Right lobe of liver (tissue), 6 donors: ENCODE data around the gene PRDM15. TPM values are rescaled to one million over a fixed set of nuclear protein-coding genes. Genes with fewer than 3 reads are reported as not detected.

Experiments
- ATAC-seq, 4 donors: fragments of 200-7000 bp; cut with Tn5 transposase; one replicate each; pipeline ENCODE4 v1.9.1; 2020; ENCODE audit warnings: mild to moderate bottlenecking in 4 of 4, moderate library complexity in 4 of 4
- DNase-seq, 3 donors: peaks; one replicate each; pipeline ENCODE4 v3.0.0-alpha.2; 2020
- H3K27ac ChIP-seq, 3 donors: fragments of 200-600 bp; one replicate each; pipeline ENCODE4 v1.8.0; 2022
- H3K27me3 ChIP-seq, 2 donors: fragments of 200-600 bp; one replicate each; pipeline ENCODE4 v1.8.0; 2022
- H3K36me3 ChIP-seq, 4 donors: fragments of 200-600 bp; sonication (generic) in 1 of 4; one replicate each; pipeline versions ENCODE4 v1.5.1 to v1.8.0; 2017 to 2022; ENCODE audit warnings: control low read depth in 1 of 4
- H3K4me1 ChIP-seq, 4 donors: fragments of 200-600 bp; sonication (generic) in 1 of 4; one replicate each; pipeline versions ENCODE4 v1.5.1 to v1.8.0; 2017 to 2022; ENCODE audit warnings: control low read depth in 1 of 4
- H3K4me3 ChIP-seq, 3 donors: fragments of 200-600 bp; one replicate each; pipeline ENCODE4 v1.8.0; 2022
- H3K9me3 ChIP-seq, 4 donors: fragments of 200-600 bp; sonication (generic) in 1 of 4; one replicate each; pipeline versions ENCODE4 v1.5.1 to v1.8.0; 2017 to 2022; ENCODE audit warnings: control low read depth in 1 of 4
- POLR2A ChIP-seq: fragments of 450-650 bp; IDR thresholded peaks from one replicate; pipeline ENCODE4 v1.6.1; 2017; ENCODE audit warnings: antibody characterized with exemption, mild to moderate bottlenecking
- WGBS: methylation state at CpG from one replicate; pipeline ENCODE4 v1.1.6; 2018; ENCODE audit warnings: low coverage, low lambda C conversion rate; ENCODE audit not compliant: insufficient coverage; ENCODE audit errors: missing lambda C conversion rate; 5-methylcytosine and 5-hydroxymethylcytosine counted together
- intact Hi-C, 2 donors: fragments of 100-400 bp; cut with DNase I; formaldehyde crosslinking; loops; one replicate each; pipeline versions ENCODE4 v1.11.2 to v1.14.1; 2022
- total RNA-seq, 6 experiments: library from RNA; depleted of rRNA in 2 of 6; stranded (reverse); fragments of >200 nt in 2 of 6; fragmentation: NEBNext Ultra II Directional in 3 of 6; extraction: Animal tissue kit (Norgen Biotek cat#: 25700) in 3 of 6; gene quantifications; one replicate each; pipeline versions ENCODE4 v1.1.0 to v1.2.4, GENCODE V29; 2016 to 2023
- TF ChIP-seq, protein P1 (sequence below), 4 donors: fragments of 200-600 bp in 3 of 4; fragments of 450-650 bp in 1 of 4; IDR thresholded peaks; one replicate each; pipeline versions ENCODE4 v1.5.1 to v1.8.0; 2016 to 2022; ENCODE audit warnings: antibody characterized with exemption in 4 of 4, mild to moderate bottlenecking in 2 of 4
- donor health status: DM: no; HTN: yes; CAD: no.
- donor health status: DM: no; HTN: no; CAD: no.
- donor health status: DM: no; HTN: no; CAD: no.
- donor health status: DM: no; HTN: yes; CAD: no.
- donor health status: DM: no; HTN: yes; CAD: no.

PRDM15 gene
- total RNA-seq, 6 experiments from 2014 or later: 1.9 to 4.0 (median 2.7) TPM

DNA sequence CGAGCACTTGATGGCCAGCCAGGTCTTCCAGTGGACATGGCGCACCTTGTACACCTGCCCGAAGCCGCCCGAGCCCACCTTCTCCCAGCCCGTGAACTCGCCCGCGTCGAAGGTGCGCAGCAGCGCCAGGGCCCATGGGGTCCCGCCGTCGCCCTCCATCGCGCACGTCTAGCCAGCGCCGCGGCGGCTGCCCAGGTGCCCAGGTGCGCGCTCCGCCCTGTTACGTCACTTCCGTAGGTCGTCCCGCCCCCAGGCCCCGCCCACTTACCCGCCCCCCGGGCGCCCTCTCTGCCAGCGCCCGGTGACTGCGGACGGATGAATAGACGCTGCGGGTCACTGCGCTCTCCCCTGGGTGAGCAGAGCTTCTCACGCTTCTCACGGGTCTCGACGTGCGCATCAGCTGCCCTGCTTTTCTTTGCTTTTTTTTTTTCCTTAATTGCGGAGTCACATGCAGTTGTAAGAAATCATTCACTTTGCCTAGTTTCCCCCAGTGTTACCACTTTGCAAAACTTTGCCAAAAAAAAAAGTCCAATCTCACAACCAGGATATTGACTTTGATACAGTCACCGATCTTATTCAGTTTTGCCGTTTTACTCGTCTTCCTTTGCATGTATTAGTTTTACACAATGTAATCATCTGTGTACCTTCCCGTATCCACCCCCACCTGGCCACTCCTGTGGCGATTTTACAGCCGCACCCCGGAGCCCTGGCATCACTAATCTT lies 112.1 kb downstream of the PRDM15 start, which contains the start of gene RIPK4:
Gene RIPK4 (minus strand): TSS at position 170 of the 723 bp plus-strand sequence. CDS start 11 bp downstream, at position 159.
- intact Hi-C loops: no loop called here
- Histone ChIP-seq H3K27ac (peak within 1 kb of the TSS; percentile 93 to 96 (median 93)), H3K27me3 (no peaks in the 10 kb centered on the region), H3K4me1 (peaks cover 0 to 50% (median 19%) of the 10 kb centered on the region in 4 donors), H3K9me3 (no peaks in the 10 kb centered on the region), H3K4me3 (peak within 1 kb of the TSS; percentile 65 to 94 (median 84)), H3K36me3 (no peaks in the 10 kb centered on the region)
- TF ChIP-seq, protein P1, sequence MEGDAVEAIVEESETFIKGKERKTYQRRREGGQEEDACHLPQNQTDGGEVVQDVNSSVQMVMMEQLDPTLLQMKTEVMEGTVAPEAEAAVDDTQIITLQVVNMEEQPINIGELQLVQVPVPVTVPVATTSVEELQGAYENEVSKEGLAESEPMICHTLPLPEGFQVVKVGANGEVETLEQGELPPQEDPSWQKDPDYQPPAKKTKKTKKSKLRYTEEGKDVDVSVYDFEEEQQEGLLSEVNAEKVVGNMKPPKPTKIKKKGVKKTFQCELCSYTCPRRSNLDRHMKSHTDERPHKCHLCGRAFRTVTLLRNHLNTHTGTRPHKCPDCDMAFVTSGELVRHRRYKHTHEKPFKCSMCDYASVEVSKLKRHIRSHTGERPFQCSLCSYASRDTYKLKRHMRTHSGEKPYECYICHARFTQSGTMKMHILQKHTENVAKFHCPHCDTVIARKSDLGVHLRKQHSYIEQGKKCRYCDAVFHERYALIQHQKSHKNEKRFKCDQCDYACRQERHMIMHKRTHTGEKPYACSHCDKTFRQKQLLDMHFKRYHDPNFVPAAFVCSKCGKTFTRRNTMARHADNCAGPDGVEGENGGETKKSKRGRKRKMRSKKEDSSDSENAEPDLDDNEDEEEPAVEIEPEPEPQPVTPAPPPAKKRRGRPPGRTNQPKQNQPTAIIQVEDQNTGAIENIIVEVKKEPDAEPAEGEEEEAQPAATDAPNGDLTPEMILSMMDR (IDR thresholded peaks at IDR 0.05): no peak
- TF ChIP-seq POLR2A: peak; percentile 94
- DNase-seq (peak; percentile 88 to 92 (median 91)), ATAC-seq (peak; percentile 68 to 84 (median 76))
- 4% methylated on average over 21 of the region's 53 CpGs for WGBS

DNA sequence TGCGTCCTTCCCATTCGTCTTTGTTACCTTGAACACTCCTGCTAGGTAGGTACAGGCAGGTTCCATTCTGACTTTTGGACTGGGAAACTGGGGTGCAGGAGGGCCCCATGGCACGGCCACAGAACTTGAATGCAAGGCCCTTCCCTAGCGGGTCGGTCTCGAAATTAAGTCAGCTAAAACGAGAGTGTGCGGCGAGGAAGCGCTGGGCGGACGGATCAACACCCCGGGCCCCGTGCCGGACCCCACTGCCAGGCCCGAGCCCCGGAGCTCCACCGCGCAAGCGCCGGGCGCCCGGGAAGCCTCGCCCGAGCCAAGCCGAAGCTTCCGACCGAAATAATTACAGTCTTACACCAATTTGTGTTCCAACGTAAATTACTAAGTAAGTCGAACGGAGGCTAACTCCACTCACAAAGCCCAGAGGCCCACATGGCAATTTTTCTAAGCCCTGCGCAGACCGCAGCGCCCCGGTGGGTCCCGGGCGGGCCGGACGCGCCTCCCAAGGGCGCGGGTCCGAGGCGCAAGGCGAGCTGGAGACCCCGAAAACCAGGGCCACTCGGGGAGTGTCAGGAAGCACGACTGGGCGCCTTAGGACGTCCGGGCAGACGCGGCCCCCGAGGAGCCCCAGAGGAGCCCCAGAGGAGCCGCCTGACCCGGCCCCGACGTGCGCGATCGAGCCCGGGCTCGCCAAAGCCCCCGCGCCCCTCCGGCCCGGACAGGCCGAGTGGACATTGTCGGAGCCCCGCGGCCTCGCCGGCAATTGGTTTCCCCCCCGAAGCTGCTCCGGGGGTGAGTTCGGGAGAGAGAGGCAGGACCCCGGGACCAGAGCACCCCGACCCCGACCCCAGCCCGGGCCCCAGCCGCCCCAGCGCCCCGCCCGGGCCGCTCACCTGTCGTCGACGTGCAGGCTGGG lies 112.9 kb downstream of the PRDM15 start:
- WGBS: 10% methylated on average over 25 of the region's 88 CpGs
- TF ChIP-seq, protein P1 (IDR thresholded peaks at IDR 0.05): no peak
- no peak for TF ChIP-seq POLR2A
- Histone ChIP-seq H3K4me3 (peak overlapping the region; percentile 65 to 94 (median 84)), H3K36me3 (no peaks in the 10 kb centered on the region), H3K4me1 (peaks cover 0 to 58% (median 23%) of the 10 kb centered on the region in 4 donors), H3K9me3 (no peaks in the 10 kb centered on the region), H3K27me3 (no peaks in the 10 kb centered on the region), H3K27ac (peak overlapping the region; percentile 93 to 96 (median 93))
- intact Hi-C loops: no loop called here
- DNase-seq (peak in 1 of 3 donors; percentile 46), ATAC-seq (peak in 1 of 4 donors; percentile 5)

DNA sequence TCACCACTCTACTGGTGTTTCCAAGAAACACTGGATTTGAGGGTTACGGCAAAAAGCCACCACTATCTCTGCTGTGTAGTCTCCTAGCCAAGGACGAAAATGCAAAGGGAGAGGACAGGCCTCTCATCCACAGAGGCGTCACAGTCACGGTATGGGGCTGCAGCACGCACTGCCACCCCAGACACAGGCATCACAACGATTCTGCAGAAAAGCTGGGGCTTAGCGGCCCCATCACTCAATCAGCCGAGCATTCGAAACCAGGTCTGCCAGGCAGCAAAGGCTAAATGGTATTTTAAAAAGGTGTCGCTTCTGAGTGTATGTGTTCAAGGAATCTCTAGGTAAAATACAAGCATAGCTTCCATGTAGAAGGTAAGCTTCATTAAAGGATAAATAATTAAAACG lies 113.7 kb downstream of the PRDM15 start:
- peaks cover 0 to 66% (median 27%) of the 10 kb centered on the region in 4 donors for H3K4me1 ChIP-seq
- TF ChIP-seq POLR2A: peak; percentile 24
- TF ChIP-seq, protein P1 (IDR thresholded peaks at IDR 0.05): no peak

DNA sequence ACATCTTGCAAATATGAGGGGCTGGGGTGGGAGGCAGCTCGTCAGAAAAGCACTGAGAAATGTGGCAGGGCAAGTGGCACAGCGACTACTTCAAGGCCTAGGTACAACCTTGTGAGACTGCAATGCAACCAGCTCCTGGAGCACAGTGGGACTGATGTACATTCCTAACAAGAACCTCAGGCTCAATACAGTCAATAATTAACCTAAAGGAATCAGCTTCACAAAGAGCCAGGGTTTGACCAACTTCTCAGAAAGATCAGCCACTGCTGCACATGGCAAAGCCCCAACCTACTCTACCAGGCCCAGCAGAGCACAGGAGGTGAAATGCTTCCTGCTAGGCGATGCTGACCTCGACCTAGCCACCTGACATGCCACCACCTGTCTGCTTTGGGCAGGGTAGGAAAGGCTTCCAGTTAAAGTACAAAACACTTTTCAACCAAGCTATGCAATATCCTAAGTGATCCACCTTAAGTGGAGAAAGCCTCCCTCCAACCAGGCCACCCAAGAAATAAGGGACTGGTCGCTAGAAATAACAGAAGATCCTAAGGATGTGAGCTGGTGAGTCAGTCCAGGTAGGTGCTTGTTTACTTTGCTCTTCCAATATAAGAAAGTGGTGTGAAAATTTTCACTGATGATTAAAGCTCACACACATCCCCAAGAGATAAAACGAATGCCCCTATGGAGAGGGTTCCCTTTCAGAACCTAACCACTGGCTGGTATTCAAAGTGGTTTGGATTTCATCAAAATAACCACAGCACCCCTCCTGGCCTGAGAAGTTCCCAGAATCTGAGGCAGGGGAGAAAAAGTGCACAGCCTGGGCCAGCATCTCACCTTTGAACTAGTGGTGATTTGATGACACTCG lies 114.4 kb downstream of the PRDM15 start:
- TF ChIP-seq, protein P1 (IDR thresholded peaks at IDR 0.05): no peak
- no peak for TF ChIP-seq POLR2A
- 49% methylated on average over 7 of the region's 7 CpGs for WGBS
- H3K4me3 ChIP-seq: peak overlapping the region; percentile 65 to 94 (median 84)
- peak overlapping the region; percentile 93 to 96 (median 93) for H3K27ac ChIP-seq
- intact Hi-C loops: no loop called here
- peak in 2 of 3 donors; percentile 72 to 80 for DNase-seq
- no peaks in the 10 kb centered on the region for H3K27me3 ChIP-seq
- H3K4me1 ChIP-seq: peaks cover 0 to 73% (median 29%) of the 10 kb centered on the region in 4 donors
- no peaks in the 10 kb centered on the region for H3K9me3 ChIP-seq
- H3K36me3 ChIP-seq: no peaks in the 10 kb centered on the region
- peak; percentile 30 to 51 (median 36) for ATAC-seq

More for the DNA sequence above, 113.7 kb downstream of the PRDM15 start:
- WGBS: 26% methylated on average over 10 of the region's 11 CpGs
- intact Hi-C loops: no loop called here
- peak in 1 of 4 donors; percentile 11 for ATAC-seq
- DNase-seq: no peak
- Histone ChIP-seq H3K9me3 (no peaks in the 10 kb centered on the region), H3K27ac (peak overlapping the region; percentile 93 to 96 (median 93)), H3K4me3 (peak overlapping the region; percentile 65 to 94 (median 84)), H3K27me3 (no peaks in the 10 kb centered on the region), H3K36me3 (no peaks in the 10 kb centered on the region)
